ENCODE results near the gene HSD17B12.

DNA sequence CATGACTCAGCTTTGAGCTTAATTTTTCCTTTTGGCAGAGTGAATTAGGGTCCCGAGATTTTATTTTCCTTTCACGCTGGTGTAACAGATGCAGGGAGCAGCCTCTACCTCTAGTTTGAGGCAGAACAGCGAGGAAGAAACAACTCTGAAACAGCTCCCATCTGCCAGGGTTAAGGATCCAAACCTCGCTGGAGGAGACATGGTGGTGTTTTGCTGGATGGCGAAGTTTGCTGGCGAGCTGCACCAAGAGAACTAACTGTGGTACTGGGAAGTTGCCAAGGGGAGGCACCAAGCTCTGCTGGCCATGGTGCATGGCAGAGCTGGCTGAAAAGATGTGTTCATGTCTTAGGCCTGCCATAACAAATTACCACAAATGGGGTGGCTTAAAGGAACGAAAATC, 192.5 kb downstream of the HSD17B12 start:
- TF ChIP-seq POLR2A (IDR thresholded peaks at IDR 0.05; ENCODE audit: low read depth), result no peak
- TF ChIP-seq, protein P1, sequence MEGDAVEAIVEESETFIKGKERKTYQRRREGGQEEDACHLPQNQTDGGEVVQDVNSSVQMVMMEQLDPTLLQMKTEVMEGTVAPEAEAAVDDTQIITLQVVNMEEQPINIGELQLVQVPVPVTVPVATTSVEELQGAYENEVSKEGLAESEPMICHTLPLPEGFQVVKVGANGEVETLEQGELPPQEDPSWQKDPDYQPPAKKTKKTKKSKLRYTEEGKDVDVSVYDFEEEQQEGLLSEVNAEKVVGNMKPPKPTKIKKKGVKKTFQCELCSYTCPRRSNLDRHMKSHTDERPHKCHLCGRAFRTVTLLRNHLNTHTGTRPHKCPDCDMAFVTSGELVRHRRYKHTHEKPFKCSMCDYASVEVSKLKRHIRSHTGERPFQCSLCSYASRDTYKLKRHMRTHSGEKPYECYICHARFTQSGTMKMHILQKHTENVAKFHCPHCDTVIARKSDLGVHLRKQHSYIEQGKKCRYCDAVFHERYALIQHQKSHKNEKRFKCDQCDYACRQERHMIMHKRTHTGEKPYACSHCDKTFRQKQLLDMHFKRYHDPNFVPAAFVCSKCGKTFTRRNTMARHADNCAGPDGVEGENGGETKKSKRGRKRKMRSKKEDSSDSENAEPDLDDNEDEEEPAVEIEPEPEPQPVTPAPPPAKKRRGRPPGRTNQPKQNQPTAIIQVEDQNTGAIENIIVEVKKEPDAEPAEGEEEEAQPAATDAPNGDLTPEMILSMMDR (IDR thresholded peaks at IDR 0.05), result no peak
